NCI-H2107 treated with DMSO at 0.1 percent for 48 hours (cell line): ENCODE data around the gene SASS6.

Source experiments
- DNase-seq: peaks from one replicate; lab custom pipeline; 2025; ENCODE audit not compliant: unreplicated experiment; lab: John Stamatoyannopoulos, UW

The SASS6 gene, protein sequence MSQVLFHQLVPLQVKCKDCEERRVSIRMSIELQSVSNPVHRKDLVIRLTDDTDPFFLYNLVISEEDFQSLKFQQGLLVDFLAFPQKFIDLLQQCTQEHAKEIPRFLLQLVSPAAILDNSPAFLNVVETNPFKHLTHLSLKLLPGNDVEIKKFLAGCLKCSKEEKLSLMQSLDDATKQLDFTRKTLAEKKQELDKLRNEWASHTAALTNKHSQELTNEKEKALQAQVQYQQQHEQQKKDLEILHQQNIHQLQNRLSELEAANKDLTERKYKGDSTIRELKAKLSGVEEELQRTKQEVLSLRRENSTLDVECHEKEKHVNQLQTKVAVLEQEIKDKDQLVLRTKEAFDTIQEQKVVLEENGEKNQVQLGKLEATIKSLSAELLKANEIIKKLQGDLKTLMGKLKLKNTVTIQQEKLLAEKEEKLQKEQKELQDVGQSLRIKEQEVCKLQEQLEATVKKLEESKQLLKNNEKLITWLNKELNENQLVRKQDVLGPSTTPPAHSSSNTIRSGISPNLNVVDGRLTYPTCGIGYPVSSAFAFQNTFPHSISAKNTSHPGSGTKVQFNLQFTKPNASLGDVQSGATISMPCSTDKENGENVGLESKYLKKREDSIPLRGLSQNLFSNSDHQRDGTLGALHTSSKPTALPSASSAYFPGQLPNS

DNA sequence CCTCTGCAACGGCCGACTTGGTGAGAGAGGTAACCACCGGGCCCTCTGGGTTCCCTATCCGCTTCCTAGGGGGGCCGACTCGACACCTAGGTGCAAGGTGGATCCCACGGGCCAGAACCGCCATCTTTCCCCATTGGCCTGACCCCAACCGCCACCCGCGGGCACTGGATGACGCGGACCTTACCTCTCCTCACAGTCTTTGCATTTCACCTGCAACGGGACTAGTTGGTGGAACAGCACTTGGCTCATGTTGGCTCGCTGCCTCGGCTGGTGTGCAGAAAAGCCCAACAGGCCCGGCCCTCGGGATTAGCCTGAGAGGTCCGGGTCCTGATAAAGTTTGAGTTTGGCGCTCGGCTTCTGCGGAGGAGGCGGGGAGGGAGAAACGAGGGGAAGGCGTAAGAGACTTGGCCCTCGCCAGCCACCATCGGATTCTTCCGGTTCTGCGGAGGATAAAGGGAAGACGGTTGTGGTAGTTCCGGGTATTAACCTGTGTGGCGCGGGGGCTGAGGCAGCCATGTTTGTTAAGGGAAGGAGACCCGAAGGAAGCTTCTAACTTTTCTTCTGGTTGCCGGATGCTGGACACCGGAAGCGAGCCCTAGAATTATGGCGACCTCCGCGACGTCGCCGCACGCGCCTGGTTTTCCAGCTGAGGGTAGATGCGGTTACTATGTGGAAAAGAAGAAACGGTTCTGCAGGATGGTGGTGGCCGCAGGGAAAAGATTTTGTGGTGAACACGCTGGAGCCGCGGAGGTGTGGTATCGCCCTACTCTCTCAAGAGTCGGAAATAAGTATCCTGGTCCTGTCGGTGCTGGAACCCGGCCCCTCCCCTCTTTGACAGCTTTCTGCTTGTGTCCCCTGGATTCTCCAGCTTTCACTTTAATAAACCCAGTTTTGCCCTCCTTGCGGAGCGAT lies at the start of gene SASS6, which contains the start of gene TRMT13:
Gene SASS6, minus strand, starts transcription at position 365 of the 912 bp plus-strand sequence. Its CDS starts 116 bp downstream, at position 249.
Gene TRMT13, plus strand, starts transcription at position 598 of the 912 bp plus-strand sequence. Its CDS starts 6 bp downstream, at position 604.
- peak; percentile 98 for DNase-seq

DNA sequence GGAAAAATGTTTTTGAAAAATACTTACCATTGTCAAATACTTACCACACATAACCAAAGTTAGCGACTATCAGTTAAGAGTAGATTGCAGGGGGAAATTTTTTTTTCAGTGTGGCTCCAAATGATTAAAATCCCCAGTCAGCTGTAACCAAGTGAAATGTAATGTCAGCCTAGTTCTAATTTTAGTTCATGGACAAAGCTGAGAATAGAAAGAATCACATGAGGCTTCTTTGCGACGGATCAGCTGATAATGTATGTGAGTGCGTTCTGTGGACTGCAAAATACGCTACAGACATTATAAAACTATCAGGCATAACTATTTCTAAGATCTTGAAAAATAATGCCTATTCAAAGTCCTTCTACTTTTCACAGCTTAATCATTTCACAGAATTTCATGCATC lies 45.4 kb upstream of the SASS6 start, which contains the start of gene LRRC39:
Gene LRRC39, minus strand, starts transcription at position 166 of the 400 bp plus-strand sequence. CDS start 9,740 bp downstream, outside the sequence.
- DNase-seq = no peak

- no peak for DNase-seq
Measured at GRCh38 chr1:100177295-100178041, 44.7 kb upstream of the SASS6 start.

- DNase-seq = no peak
Measured at GRCh38 chr1:100168051-100168450, 35.3 kb upstream of the SASS6 start.

DNA sequence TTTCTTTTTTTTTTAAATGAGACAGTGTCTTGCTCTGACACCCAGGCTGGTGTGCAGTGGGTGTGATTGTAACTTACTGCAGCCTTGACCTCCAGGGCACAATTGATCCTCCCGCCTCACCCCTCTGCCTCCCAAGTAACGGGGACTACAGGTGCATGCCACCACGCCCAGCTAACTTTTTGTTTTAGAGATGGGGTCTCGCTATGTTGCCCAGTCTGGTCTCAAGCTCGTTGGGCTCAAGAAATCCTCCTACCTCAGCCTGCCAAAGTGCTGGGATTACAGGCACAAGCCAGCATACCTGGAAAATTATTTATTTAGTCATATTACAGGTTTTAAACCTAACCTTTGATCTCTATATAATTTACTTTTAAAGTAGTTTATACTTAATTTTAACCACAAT lies 32.0 kb upstream of the SASS6 start:
- no peak for DNase-seq

- no peak for DNase-seq
Measured at GRCh38 chr1:100164216-100164615, 31.5 kb upstream of the SASS6 start.

DNA sequence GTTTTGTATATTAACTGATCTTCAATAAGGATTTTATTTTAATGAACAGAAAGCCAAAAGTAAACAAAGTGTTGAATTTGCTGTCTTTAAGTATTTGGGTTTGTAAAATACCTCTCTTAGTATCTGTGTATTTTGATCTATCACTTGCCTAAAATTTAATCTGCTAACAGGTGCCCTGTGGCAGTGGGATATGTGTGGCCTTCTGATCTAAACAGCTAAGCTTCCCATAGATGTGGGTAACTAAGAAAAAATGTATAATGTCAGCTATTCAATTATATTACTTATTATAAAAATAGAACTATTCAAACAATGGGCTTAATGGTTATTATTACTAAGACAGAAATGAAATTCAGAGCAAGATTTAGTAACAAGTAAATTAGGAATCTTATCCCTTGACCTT lies 30.2 kb upstream of the SASS6 start:
- DNase-seq = no peak

DNA sequence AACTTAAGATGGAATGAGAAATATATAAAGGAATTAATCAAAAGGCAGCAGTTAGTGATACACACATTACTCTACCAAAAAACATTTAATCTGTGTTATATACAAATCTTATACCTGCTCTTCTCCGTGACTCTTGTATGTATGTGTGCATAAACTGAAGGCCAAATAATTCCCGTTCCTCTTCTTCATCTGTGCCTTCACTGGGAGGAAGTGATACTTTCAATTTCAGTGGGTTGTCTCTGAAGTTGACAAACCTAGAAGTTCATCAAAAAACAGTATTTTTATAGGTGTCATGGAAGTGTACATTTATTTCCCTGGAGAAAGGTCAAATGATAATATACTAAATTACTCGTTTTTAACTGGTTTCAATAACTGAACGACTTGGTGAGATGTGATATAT lies 19.5 kb upstream of the SASS6 start:
- DNase-seq = no peak

DNA sequence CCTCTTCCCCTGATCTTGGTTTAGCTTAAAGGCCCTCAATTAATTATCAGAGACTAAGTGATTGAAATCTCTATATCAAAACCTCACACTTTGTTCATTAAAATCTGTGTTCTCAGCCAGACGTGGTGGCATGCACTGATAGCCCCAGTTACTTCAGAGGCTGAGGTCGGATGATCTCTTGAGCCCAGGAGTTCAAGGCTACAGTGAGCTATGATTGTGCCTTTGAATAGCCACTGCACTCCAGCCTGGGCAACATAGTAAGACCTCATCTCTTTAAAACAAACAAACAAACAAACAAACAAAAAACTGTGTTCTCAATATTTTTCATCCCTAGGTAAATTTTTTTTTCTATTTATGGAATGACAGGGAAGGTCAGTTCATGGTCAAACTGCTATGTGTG lies 18.9 kb upstream of the SASS6 start:
- DNase-seq = no peak

DNA sequence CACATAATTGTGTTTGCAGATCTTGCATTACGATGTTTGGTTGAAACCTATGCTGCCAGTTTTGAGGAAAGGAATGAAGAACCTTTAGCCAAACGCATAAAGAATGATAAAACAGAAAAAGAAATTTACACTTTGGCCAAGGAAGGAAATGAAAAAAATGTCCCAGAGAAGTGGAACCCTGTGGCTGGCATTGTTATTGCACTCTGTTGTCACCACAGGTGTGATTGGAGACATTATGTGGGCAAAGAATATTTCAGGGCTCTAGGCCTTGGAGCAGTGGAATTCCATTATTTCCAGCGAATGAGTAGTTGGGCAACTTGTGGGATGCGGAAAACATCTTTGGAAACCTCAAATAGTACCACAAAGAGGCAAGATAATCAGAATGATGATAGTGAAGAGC lies 15.1 kb upstream of the SASS6 start:
- no peak for DNase-seq

DNA sequence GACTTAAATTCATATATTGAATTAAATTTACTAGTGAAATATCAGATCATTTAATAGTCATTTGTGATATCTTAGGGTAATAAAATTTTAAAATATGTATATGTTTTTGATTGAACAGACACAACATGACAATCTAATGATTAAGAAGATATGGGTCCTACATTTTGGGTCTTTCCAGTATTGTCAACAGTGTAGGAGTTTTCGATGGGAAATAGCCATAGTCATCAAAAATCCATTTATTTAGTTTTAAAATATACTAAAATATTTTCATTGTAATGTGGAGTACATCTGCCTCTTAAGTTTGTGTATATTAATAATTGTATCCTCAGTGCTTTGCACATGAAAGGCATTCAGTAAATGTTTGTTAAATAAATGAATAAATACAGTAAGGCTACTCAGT lies 14.2 kb upstream of the SASS6 start:
- no peak for DNase-seq

DNA sequence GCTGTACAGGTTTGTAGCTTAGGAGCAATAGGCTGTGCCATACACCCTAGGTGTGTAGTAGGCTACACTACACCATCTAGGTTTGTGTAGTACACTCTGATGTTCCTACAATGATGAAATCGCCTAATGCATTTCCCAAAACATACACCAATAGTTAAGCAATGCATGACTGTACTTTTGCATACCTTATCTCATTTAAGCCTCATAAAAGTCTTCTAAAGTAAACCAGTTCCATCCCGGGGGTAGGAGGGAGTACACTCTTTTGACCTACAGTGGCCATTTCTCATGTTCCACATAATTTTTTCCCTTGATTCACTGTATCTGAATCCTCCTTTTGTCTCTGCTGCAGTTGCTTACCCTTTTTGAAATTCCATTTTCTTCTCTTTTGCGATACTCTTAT lies 12.4 kb upstream of the SASS6 start:
- no peak for DNase-seq

GRCh38 chr1:100142343-100142742 lies 9.6 kb upstream of the SASS6 start:
- no peak for DNase-seq

DNA sequence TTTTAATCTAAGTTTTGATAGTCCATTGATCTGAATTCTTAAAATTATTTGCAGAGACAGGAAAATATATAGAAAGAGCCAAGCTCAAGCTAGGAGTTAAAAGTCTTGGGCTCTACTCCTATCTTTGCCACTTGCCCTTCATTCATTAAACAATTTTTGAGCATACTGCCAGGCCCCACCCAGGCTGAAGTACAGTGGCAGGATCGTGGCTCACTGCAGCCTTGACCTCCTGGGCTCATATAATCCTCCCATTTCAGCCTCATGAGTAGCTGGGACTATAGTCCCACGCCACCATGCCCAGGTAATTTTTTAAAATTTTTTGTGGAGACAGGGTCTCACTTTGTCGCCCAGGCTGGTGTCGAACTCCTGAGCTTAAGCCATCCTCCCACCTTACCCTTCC lies 8.5 kb upstream of the SASS6 start:
- no peak for DNase-seq

DNA sequence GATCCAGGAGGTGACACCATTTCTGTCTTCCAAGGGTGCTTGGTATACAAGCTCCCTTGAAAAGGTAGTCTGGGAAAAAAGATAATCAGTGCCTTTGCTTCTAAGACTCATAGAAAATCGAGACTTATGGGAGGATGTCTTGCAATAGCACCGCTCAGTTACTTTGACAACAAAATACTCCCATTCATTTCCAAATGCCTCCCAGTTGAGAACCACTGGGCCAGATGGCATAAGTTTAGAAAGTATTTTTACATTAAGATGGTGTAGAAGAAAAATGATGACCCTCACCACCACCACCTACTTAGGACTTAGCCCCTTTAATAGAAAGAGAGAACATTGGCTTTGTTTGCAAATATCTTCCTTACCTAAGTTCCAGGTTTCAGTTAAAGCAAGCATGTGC lies 4.9 kb upstream of the SASS6 start:
- DNase-seq = no peak

DNA sequence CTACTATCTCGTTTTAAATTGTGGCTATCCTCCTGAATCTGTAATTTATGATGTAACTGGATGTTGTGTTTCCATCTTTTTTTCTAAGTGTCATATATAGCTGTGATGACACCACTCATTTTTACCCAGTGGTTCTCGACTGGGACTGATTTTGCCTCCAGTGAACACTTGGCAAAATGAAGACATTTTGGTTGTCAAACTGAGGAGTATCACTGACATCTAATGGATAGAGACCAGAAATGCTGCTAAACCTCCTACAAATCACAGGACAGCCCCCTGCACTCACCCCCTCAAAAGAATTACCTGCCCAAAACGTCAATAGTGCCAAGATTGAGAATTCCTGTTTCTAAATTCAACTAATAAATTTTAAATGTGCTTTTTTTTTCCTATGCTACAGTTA lies 2.1 kb upstream of the SASS6 start:
- no peak for DNase-seq

GRCh38 chr1:100131623-100132022 lies 1.1 kb downstream of the SASS6 start:
- DNase-seq = no peak

DNA sequence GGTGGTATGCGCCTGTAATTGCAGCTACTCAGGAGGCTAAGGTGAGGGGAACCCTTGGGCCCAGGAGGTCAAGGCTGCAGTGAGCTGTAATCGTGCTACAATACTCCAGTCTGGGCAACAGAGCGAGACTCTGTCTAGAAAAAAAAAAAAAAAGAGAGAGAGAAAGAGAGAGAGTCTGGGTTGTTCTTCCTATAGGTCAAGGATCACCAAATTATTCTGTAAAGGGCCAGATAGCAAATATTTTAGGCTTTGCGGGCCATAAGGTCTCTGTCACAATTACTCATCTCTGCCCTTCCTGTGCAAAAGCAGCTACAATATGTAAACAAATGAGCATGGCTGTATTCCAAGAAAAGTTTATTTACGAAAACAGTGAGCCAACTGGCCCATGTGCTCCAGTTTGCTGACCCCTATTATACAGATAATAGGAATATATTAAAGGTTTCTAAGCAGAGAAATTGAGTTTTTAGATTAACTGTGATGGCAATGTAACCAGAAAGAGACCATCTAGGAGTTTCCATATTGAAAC lies 2.1 kb downstream of the SASS6 start:
- DNase-seq = no peak

- no peak for DNase-seq
Measured at GRCh38 chr1:100127226-100127625, 5.5 kb downstream of the SASS6 start.

GRCh38 chr1:100122177-100122576 lies 10.6 kb downstream of the SASS6 start:
- no peak for DNase-seq
